H1 (cell line): ENCODE measurements around the gene MAGI1. TPM values are rescaled to one million over a fixed set of nuclear protein-coding genes. Genes with fewer than 3 reads are reported as not detected.
A peak's percentile ranks its signal among the peaks of the same experiment; 100 is the strongest.

Experiments
- CTCF ChIA-PET: fragments of 300-600 bp; sonication (Branson Sonifier 250); formaldehyde crosslinking; loops from one replicate; lab custom pipeline; 2021; ENCODE audit not compliant: partially characterized antibody; lab: Charles Lee
- POLR2A ChIA-PET: fragments of 300-600 bp; sonication (Branson Sonifier 250); formaldehyde crosslinking; loops from one replicate; lab custom pipeline; 2021; ENCODE audit warnings: inconsistent platforms; ENCODE audit not compliant: partially characterized antibody; lab: Charles Lee
- DNase-seq, 2 experiments: peaks; one replicate each; pipeline versions ENCODE4 v3.0.0 to v3.0.0-alpha.2; 2010 to 2022; ENCODE audit warnings: low spot score in 2 of 2, low read depth in 1 of 2, mixed read lengths in 1 of 2
- FAIRE-seq: peaks from 2 replicates; lab custom pipeline; 2011; peaks lifted over from hg19 to GRCh38; lab: Jason Lieb, UNC
- H2AFZ ChIP-seq: 2 replicates; pipeline ENCODE4 v1.8.1; 2012; ENCODE audit warnings: low read length, inconsistent platforms
- H2AK5ac ChIP-seq: 2 replicates; pipeline ENCODE4 v1.6.1; 2013; ENCODE audit warnings: low read depth, low read length
- H2BK120ac ChIP-seq: replicated peaks from 2 replicates; pipeline ENCODE3; 2013; ENCODE audit warnings: low read depth, low read length, inconsistent platforms
- H2BK12ac ChIP-seq: 2 replicates; pipeline ENCODE4 v1.6.1; 2013; ENCODE audit warnings: low read depth, low read length
- H2BK15ac ChIP-seq: 2 replicates; pipeline ENCODE4 v1.6.1; 2013; ENCODE audit warnings: low read length
- H2BK20ac ChIP-seq: 2 replicates; pipeline ENCODE4 v1.6.1; 2013; ENCODE audit warnings: low read length
- H2BK5ac ChIP-seq: 2 replicates; pipeline ENCODE4 v1.6.1; 2013; ENCODE audit warnings: low read depth, low read length
- H3K14ac ChIP-seq: 2 replicates; pipeline ENCODE4 v1.6.1; 2013; ENCODE audit warnings: inconsistent platforms; ENCODE audit not compliant: insufficient read length
- H3K18ac ChIP-seq: 2 replicates; pipeline ENCODE4 v1.6.1; 2013; ENCODE audit warnings: low read length; ENCODE audit errors: extremely low read depth
- H3K23ac ChIP-seq: 2 replicates; pipeline ENCODE4 v1.6.1; 2013; ENCODE audit warnings: inconsistent platforms; ENCODE audit not compliant: insufficient read length
- H3K23me2 ChIP-seq: 2 replicates; pipeline ENCODE4 v1.6.1; 2013; ENCODE audit warnings: low read depth, low read length
- H3K27ac ChIP-seq: 2 replicates; pipeline ENCODE4 v1.6.1; 2011; ENCODE audit warnings: low read depth, low read length, inconsistent platforms
- H3K27me3 ChIP-seq, 4 experiments: replicated peaks in 1 of 4; 1 replicate in 1 of 4; 2 replicates in 3 of 4; pipeline versions ENCODE4 v1.6.1 to v1.8.1; 2011 to 2013; ENCODE audit warnings: low read length in 3 of 4, mild to moderate bottlenecking in 3 of 4, inconsistent platforms in 2 of 4, mixed read lengths in 2 of 4, moderate library complexity in 1 of 4; ENCODE audit not compliant: control insufficient read depth in 3 of 4, insufficient read depth in 3 of 4; ENCODE audit errors: extremely low read depth in 1 of 4
- H3K36me3 ChIP-seq, 4 experiments: 2 replicates each; pipeline versions ENCODE4 v1.6.1 to v1.8.1; 2011 to 2013; ENCODE audit warnings: mild to moderate bottlenecking in 4 of 4, low read length in 3 of 4, moderate library complexity in 2 of 4, control low read depth in 1 of 4, inconsistent platforms in 1 of 4; ENCODE audit not compliant: insufficient read depth in 4 of 4, control insufficient read depth in 2 of 4
- H3K4ac ChIP-seq: replicated peaks from 2 replicates; pipeline ENCODE3; 2013; ENCODE audit warnings: low read length, low read depth, mixed read lengths, inconsistent platforms; ENCODE audit not compliant: insufficient read length
- H3K4me1 ChIP-seq, 4 experiments: replicated peaks in 1 of 4; 1 replicate in 1 of 4; 2 replicates in 3 of 4; pipeline versions ENCODE4 v1.6.1 to v1.8.1; 2011 to 2013; ENCODE audit warnings: low read length in 3 of 4, inconsistent platforms in 2 of 4, mixed read lengths in 1 of 4; ENCODE audit not compliant: insufficient read depth in 4 of 4, control insufficient read depth in 3 of 4
- H3K4me2 ChIP-seq, 2 experiments: 2 replicates each; pipeline versions ENCODE4 v1.6.1 to v1.8.1; 2011 to 2013; ENCODE audit warnings: low read depth in 2 of 2, low read length in 2 of 2, control low read depth in 1 of 2, inconsistent platforms in 1 of 2, mild to moderate bottlenecking in 1 of 2; ENCODE audit not compliant: insufficient read depth in 1 of 2
- H3K4me3 ChIP-seq, 4 experiments: fragments of 200-600, 300-600 bp in 1 of 4; sonication (generic), shearing (Covaris generic), sonication (Bioruptor Twin) in 1 of 4; 2 replicates each; pipeline versions ENCODE4 v1.5.1 to v1.8.1; 2011 to 2016; ENCODE audit warnings: low read length in 4 of 4, low read depth in 3 of 4, control low read depth in 2 of 4, inconsistent platforms in 2 of 4, mild to moderate bottlenecking in 2 of 4, mixed read lengths in 1 of 4, moderate library complexity in 1 of 4; ENCODE audit not compliant: insufficient read depth in 2 of 4; ENCODE audit errors: extremely low read depth in 1 of 4
- H3K56ac ChIP-seq: replicated peaks from 2 replicates; pipeline ENCODE3; 2013; ENCODE audit warnings: low read depth, mild to moderate bottlenecking, mixed read lengths, low read length, inconsistent platforms; ENCODE audit not compliant: insufficient read length
- H3K79me1 ChIP-seq: 2 replicates; pipeline ENCODE4 v1.6.1; 2013; ENCODE audit warnings: low read depth, low read length, control low read depth
- H3K79me2 ChIP-seq, 2 experiments: 2 replicates each; pipeline versions ENCODE4 v1.6.1 to v1.8.1; 2012 to 2013; ENCODE audit warnings: low read length in 2 of 2, mild to moderate bottlenecking in 2 of 2, inconsistent platforms in 1 of 2; ENCODE audit not compliant: insufficient read depth in 2 of 2, control insufficient read depth in 1 of 2
- H3K9ac ChIP-seq, 4 experiments: replicated peaks in 1 of 4; 1 replicate in 1 of 4; 2 replicates in 3 of 4; pipeline versions ENCODE4 v1.6.1 to v1.8.1; 2011 to 2013; ENCODE audit warnings: low read depth in 3 of 4, low read length in 3 of 4, control low read depth in 2 of 4, mild to moderate bottlenecking in 2 of 4, moderate library complexity in 2 of 4, inconsistent platforms in 1 of 4; ENCODE audit errors: extremely low read depth in 1 of 4
- H3K9me3 ChIP-seq, 2 experiments: 2 replicates each; pipeline versions ENCODE4 v1.6.1 to v1.8.1; 2012 to 2013; ENCODE audit warnings: mild to moderate bottlenecking in 2 of 2, moderate library complexity in 2 of 2, control low read depth in 1 of 2, inconsistent platforms in 1 of 2, low read depth in 1 of 2, low read length in 1 of 2, mixed read lengths in 1 of 2; ENCODE audit not compliant: insufficient read depth in 2 of 2
- H4K20me1 ChIP-seq, 2 experiments: replicated peaks in 1 of 2; 2 replicates each; pipeline versions ENCODE3 to v1.8.1; 2011 to 2013; ENCODE audit warnings: inconsistent platforms in 2 of 2, low read length in 2 of 2, mild to moderate bottlenecking in 1 of 2; ENCODE audit not compliant: insufficient read depth in 2 of 2, control insufficient read depth in 1 of 2
- H4K5ac ChIP-seq: 2 replicates; pipeline ENCODE4 v1.6.1; 2013; ENCODE audit warnings: low read length, low read depth, mixed read lengths, inconsistent platforms; ENCODE audit not compliant: insufficient read length
- H4K8ac ChIP-seq: 2 replicates; pipeline ENCODE4 v1.8.0; 2013; ENCODE audit warnings: mild to moderate bottlenecking, moderate library complexity, low read length, inconsistent platforms; ENCODE audit not compliant: insufficient read depth; ENCODE audit errors: extremely low read depth
- H4K91ac ChIP-seq: replicated peaks from 2 replicates; pipeline ENCODE3; 2013; ENCODE audit warnings: low read length, mixed read lengths, inconsistent platforms; ENCODE audit not compliant: insufficient read length
- CBX8 ChIP-seq: fragments of 300-800, 300-1000 bp; sonication (generic); IDR thresholded peaks from 2 replicates; pipeline ENCODE4 v1.7.1; 2016; ENCODE audit warnings: low read depth, low read length, borderline replicate concordance
- CHD2 ChIP-seq: IDR thresholded peaks from 2 replicates; pipeline ENCODE4 v1.6.1; 2012; ENCODE audit warnings: low read length, improper control_type of control experiment
- E2F6 ChIP-seq: IDR thresholded peaks from 2 replicates; pipeline ENCODE4 v1.6.1; 2012; ENCODE audit warnings: inconsistent platforms
- RXRA ChIP-seq: IDR thresholded peaks from 2 replicates; pipeline ENCODE4 v1.6.1; 2011; ENCODE audit warnings: low read depth, mild to moderate bottlenecking, low read length, moderate library complexity; ENCODE audit not compliant: insufficient read depth
- SUZ12 ChIP-seq: fragments of 200-600 bp; sonication (generic); IDR thresholded peaks from 2 replicates; pipeline ENCODE4 v1.6.1; 2012; ENCODE audit warnings: mild to moderate bottlenecking, inconsistent platforms, low read length, moderate library complexity, mixed read lengths
- TCF12 ChIP-seq: IDR thresholded peaks from 2 replicates; pipeline ENCODE4 v1.6.1; 2011; ENCODE audit warnings: low read depth, mild to moderate bottlenecking, low read length
- WGBS, 2 experiments: shearing (Covaris generic) in 1 of 2; methylation state at CpG; one replicate each; pipeline versions ENCODE4 v1.1.6 to v1.1.7; 2013 to 2015; ENCODE audit warnings: low lambda C conversion rate in 2 of 2, mixed read lengths in 2 of 2, inconsistent platforms in 1 of 2, low coverage in 1 of 2, missing lambda C conversion rate in 1 of 2; ENCODE audit not compliant: insufficient replicate concordance in 2 of 2, insufficient coverage in 1 of 2, insufficient read length in 1 of 2; ENCODE audit errors: extremely low coverage in 1 of 2, missing lambda C conversion rate in 1 of 2; 5-methylcytosine and 5-hydroxymethylcytosine counted together
- polyA plus RNA-seq, 7 experiments: library from polyadenylated mRNA; depleted of rRNA in 3 of 7; stranded (reverse) in 5 of 7; unstranded in 2 of 7; fragments of >200 nt in 5 of 7; fragments of 200-250 nt in 2 of 7; gene quantifications; 1 replicate in 5 of 7; 2 replicates in 1 of 7; 4 replicates in 1 of 7; pipeline versions ENCODE4 v1.2.1 to v1.2.3, GENCODE V29; 2011 to 2013; ENCODE audit warnings: missing spikeins in 2 of 7, mixed read lengths in 2 of 7
- total RNA-seq: library from RNA; stranded (reverse); fragmentation: NEBNext Ultra II Directional; extraction: Animal tissue kit (Norgen Biotek cat#: 25700); gene quantifications from 2 replicates; pipeline ENCODE4 v1.2.1, GENCODE V29; 2021

Gene MAGI1
- total and polyA plus RNA-seq, 2 of the 8 experiments (the other 6 are each of a cell fraction or from before 2014, with no cell fraction given) = 19.8 to 78.0 TPM

DNA sequence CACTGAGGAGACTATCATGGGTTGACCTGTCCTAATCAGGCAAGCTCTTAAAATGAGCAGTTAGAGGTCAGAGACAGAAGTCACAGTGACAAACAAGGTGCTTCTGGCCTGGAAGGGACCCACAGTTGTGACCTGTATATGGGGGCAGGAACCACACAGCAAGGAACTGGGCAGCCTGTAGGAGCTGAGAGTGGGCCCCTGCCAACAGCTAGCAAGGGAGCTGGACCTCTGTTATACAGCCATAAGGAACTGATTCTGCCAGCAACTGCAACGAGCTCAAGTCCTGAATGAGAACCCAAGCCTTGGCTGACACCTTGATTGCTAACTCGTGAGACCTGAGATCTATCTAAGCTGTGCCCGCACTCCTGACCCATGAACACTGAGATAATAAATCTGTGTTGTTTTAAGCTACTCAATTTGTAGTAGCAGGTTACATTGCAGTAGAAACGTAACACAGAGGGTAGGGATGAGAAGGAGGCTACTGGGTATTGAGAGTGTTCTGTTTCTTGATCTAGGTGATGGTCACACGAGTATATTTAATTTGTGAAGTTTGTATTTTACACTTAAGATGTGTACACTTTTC lies 44.5 kb upstream of the MAGI1 start:
- Histone ChIP-seq H3K79me2 (no peaks in the 10 kb centered on the region), H3K56ac (no peak overlapping the region), H3K23me2 (no peaks in the 10 kb centered on the region), H3K27ac (no peak overlapping the region), H3K9me3 (no peaks in the 10 kb centered on the region), H3K4me3 (no peak overlapping the region), H3K27me3 (no peaks in the 10 kb centered on the region), H3K79me1 (no peaks in the 10 kb centered on the region), H2BK15ac (no peak overlapping the region), H4K8ac (no peak overlapping the region), H3K14ac (no peak overlapping the region), H3K4me1 (no peaks in the 10 kb centered on the region), H3K4me2 (no peak overlapping the region), H2BK5ac (no peak overlapping the region), H3K9ac (no peak overlapping the region), H4K91ac (no peak overlapping the region), H4K20me1 (no peaks in the 10 kb centered on the region), H3K4ac (no peak overlapping the region), H2AK5ac (no peak overlapping the region), H2BK12ac (no peak overlapping the region; the same call in 1 of the 2 replicates), H3K23ac (no peak overlapping the region), H2BK20ac (no peak overlapping the region), H4K5ac (no peak overlapping the region), H2BK120ac (no peak overlapping the region), H3K36me3 (no peaks in the 10 kb centered on the region), H3K18ac (no peak overlapping the region), H2AFZ (0 out of 2 replicates have a peak overlapping the region, but pooled peaks have one; percentile 46)
- DNase-seq (no peak), FAIRE-seq (no peak)
- 79% methylated on average over 5 of the region's 5 CpGs; no CpG with 5 or more reads in 1 of the 2 experiments for WGBS, 2 experiments
- POLR2A ChIA-PET = interaction anchor here (0.5 to 1.0 kb wide), 2 partner anchors 47 to 68 kb away, joined by 3 read pairs; no protein-coding TSS in a partner anchor
- CTCF ChIA-PET = no interaction called here
- TF ChIP-seq SUZ12 (no peak), CBX8 (no peak), RXRA (no peak), TCF12 (no peak), CHD2 (no peak), E2F6 (no peak)
